Activated CD4-positive, alpha-beta T cell treated with anti-CD3 and anti-CD28 coated beads, Interleukin-2, amount 10 ng/mL, durations not matched to agents 24 days and 14 days (primary cell): ENCODE results near the gene TES. TPM values are rescaled to one million over a fixed set of nuclear protein-coding genes. Genes with fewer than 3 reads are reported as not detected.
A peak's percentile ranks its signal among the peaks of the same experiment; 100 is the strongest.

ENCODE experiments used
- DNase-seq: peaks from one replicate; pipeline ENCODE4 v3.0.0; 2022
- H3K27ac Mint-ChIP-seq: one replicate; pipeline ENCODE4 v1.8.0; 2022; ENCODE audit warnings: mild to moderate bottlenecking, mixed read lengths
- H3K27me3 Mint-ChIP-seq: one replicate; pipeline ENCODE4 v1.8.0; 2022; ENCODE audit warnings: mixed read lengths
- H3K36me3 Mint-ChIP-seq: one replicate; pipeline ENCODE4 v1.8.0; 2022; ENCODE audit warnings: low read depth, mild to moderate bottlenecking, mixed read lengths
- H3K4me1 Mint-ChIP-seq: one replicate; pipeline ENCODE4 v1.8.0; 2021; ENCODE audit warnings: mixed read lengths
- H3K4me3 Mint-ChIP-seq: one replicate; pipeline ENCODE4 v1.8.0; 2022; ENCODE audit warnings: mild to moderate bottlenecking, moderate library complexity, mixed read lengths
- H3K9me3 Mint-ChIP-seq: one replicate; pipeline ENCODE4 v1.8.0; 2021; ENCODE audit warnings: mixed read lengths
- intact Hi-C: fragments of 100-400 bp; cut with micrococcal nuclease; formaldehyde crosslinking; loops from one replicate; pipeline ENCODE4 v1.15.1; 2023
- total RNA-seq: library from RNA; stranded (reverse); gene quantifications from 2 replicates; pipeline ENCODE4 v1.2.3, GENCODE V29; 2022

The TES gene
- total RNA-seq, 1 donor from 2014 or later: 41.2 TPM

DNA sequence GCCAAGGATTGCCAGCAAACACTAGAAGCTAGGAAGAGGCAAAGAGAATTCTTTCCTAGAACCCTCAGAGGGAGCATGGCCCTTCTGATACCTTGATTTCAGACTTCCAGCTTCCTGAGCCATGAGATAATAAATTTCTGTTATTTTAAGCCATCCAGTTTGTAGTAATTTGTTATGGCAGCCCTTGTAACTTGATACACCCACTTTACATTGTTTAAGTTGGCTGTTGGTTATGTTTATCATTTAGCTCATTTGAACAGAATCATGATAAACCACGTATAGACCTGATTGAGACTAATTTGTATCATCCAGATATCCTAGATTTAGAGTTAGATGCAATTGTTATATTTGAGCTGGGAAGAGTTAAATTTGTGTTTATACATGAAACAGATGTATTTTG is 9.4 kb upstream of the TES start:
- H3K9me3 Mint-ChIP-seq: no peaks in the 10 kb centered on the region
- H3K36me3 Mint-ChIP-seq: no peaks in the 10 kb centered on the region
- no peak overlapping the region for H3K4me3 Mint-ChIP-seq
- no peak overlapping the region for H3K27ac Mint-ChIP-seq
- intact Hi-C loops: no loop called here
- H3K27me3 Mint-ChIP-seq: peaks cover 41% of the 10 kb centered on the region
- no peak for DNase-seq
- H3K4me1 Mint-ChIP-seq: no peaks in the 10 kb centered on the region

DNA sequence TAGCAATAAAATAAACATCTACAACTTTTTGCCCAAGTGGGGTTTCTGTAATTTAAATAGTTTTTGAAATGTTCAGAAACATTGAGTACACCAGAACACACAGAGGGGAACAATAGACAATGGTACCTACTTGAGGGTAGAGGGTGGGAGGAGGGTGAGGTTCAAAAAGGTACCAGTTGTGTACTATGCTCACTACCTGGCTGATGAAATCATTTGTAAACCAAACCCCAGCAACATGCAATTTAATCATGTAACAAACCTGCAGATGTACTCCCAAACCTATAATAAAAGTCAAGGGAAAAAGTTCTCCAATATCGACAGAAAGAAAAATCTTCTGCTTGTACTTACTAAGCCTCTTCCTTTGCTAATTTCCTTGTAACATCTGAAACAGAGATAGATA is 4.2 kb upstream of the TES start:
- peaks cover 7% of the 10 kb centered on the region for H3K4me1 Mint-ChIP-seq
- no peaks in the 10 kb centered on the region for H3K9me3 Mint-ChIP-seq
- no peak for DNase-seq
- no peak overlapping the region for H3K4me3 Mint-ChIP-seq
- intact Hi-C loops: no loop called here
- H3K27me3 Mint-ChIP-seq: peaks cover 24% of the 10 kb centered on the region
- no peak overlapping the region for H3K27ac Mint-ChIP-seq
- H3K36me3 Mint-ChIP-seq: no peaks in the 10 kb centered on the region

DNA sequence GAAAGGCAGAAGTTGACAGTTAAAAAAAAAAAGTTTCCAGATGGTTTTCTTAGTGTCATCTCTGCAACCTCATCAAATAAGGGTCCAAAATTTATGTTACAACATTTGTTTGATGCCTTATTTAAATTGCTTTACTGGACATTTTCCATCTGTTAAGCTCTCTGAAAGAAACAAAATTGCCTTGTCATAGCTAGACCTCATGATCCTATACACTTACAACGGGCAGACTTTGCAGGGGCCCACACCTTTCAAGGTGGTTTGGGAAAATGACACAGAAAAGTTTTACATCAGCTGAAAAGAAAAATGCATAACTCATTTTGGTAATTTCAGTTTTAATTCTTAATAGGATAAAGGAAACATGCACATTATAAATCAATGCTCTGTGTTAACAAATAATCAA is 1.4 kb upstream of the TES start:
- no peak overlapping the region for H3K4me3 Mint-ChIP-seq
- H3K27ac Mint-ChIP-seq: no peak overlapping the region
- no peak for DNase-seq
- intact Hi-C loops: no loop called here
- no peaks in the 10 kb centered on the region for H3K9me3 Mint-ChIP-seq
- peaks cover 3% of the 10 kb centered on the region for H3K27me3 Mint-ChIP-seq
- H3K36me3 Mint-ChIP-seq: peaks cover 6% of the 10 kb centered on the region
- peaks cover 24% of the 10 kb centered on the region for H3K4me1 Mint-ChIP-seq

DNA sequence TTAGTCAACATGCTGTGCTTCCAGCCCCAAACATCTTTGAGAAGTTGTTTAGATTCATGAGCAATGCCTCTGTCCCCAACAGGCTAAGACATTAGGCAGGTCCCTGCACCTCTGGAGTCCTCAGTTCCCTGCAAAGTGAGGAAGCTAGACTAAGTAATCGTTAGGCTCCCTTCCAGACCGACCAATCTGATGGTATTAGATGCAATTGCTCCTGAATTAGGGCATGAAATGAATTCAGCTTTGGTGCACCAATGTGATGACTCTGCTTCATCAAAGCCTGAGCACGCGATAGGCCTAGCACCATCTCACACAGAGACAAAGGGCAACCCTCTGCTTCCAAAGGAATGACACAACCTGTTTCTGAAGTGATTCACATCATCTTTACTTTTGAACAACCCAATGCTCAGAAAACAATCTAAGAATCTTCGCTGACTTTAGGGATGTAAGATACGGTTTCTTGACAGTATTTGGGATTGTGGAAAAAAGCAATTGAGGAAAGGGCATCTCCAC is 723 bp upstream of the TES start:
- Mint-ChIP-seq H3K9me3 (no peaks in the 10 kb centered on the region), H3K4me3 (peak overlapping the region; percentile 92), H3K27ac (peak overlapping the region; percentile 34), H3K4me1 (peaks cover 27% of the 10 kb centered on the region), H3K27me3 (peaks cover 1% of the 10 kb centered on the region), H3K36me3 (peaks cover 6% of the 10 kb centered on the region)
- DNase-seq: peak; percentile 59
- intact Hi-C loops: loop anchor here (2.0 to 10.0 kb wide), 7 partner anchors 15 to 1973 kb away; partner anchors contain the start of genes CAPZA2, LSM8 and MDFIC

DNA sequence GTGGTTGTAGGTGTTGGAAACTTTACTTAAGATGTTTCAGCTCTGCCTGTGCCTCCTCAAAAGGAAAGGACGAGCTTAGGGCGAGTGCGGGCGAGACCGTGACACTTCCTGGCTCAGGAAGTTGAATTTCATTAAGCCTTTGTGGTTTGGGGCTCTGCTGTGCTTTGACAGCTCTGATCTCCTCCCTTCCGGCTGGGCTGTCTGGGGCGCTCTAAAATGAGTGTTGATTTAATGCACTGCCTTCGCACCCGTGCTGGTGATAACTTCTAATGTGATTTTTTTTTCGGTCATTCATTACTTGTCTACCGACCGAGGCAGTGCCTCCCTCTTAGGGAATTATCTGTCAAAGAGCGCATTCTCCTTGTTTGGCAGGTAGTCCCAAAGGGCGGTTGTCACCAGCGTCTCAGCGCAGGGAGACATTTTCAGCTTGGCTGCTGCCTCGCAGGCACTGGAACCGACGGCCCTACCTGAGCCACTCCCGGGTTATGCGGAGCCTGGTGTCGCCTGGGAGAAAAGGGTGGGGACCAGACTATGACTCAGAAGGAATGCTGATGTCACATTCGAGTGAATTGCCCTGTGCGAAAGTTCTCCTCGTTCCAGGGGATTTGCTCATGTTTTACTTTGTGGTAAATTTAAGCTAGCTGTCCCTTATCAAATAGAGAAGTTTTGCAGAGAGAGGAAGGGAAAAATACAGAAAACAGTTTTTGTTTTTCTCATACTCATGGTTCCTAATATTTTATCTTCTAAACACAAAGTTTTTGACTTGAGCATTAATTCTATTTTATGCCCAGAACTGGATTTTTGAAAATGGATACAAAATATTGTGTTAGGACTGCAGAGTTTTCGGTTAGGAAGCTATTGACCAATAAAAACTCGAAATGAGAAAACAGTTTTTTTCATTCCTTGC is 920 bp downstream of the TES start:
- peak overlapping the region; percentile 94 for H3K27ac Mint-ChIP-seq
- no peaks in the 10 kb centered on the region for H3K27me3 Mint-ChIP-seq
- peaks cover 3% of the 10 kb centered on the region for H3K9me3 Mint-ChIP-seq
- H3K36me3 Mint-ChIP-seq: peaks cover 15% of the 10 kb centered on the region
- peaks cover 42% of the 10 kb centered on the region for H3K4me1 Mint-ChIP-seq
- peak; percentile 92 for DNase-seq
- peak overlapping the region; percentile 92 for H3K4me3 Mint-ChIP-seq
- intact Hi-C loops: loop anchor here (2.0 to 10.0 kb wide), 7 partner anchors 14 to 1971 kb away; partner anchors contain the start of genes CAPZA2, LSM8 and MDFIC

DNA sequence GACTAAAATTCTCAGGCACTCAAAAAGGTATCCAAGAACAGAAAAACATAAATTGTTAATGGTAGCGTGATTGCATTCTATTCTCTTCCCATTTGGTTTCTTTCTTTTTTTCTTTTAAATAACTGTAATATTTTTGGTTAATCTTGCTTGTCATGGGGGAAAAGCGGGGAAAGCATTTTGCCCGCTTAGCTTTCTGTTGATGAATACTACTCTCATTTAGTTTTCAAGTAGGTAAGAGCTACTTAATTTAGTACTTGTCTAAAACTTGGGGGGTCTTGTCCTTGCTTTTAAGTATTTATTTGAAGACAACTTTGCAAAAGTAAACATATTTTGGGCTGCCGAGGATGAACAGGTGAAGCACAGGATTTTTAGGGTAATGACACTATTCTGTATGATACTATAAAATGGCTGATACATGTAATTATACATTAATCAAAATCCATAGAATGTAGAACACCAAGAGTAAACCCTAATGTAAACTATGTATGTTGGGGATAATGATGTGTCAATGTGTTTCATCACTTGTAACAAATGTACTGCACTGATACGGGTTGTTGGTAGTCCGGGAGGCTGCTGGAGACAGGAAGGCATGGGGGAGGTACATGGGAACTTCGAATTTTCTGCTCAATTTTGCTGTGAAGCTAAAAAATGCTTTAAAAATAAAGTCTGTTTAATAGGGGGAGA is 1.7 kb downstream of the TES start:
- Mint-ChIP-seq H3K4me3 (peak overlapping the region; percentile 92), H3K4me1 (peaks cover 45% of the 10 kb centered on the region), H3K27ac (peak overlapping the region; percentile 94), H3K27me3 (no peaks in the 10 kb centered on the region), H3K36me3 (peaks cover 15% of the 10 kb centered on the region), H3K9me3 (peaks cover 3% of the 10 kb centered on the region)
- no peak for DNase-seq
- intact Hi-C loops: loop anchor here (2.0 to 10.0 kb wide), 7 partner anchors 13 to 1970 kb away; partner anchors contain the start of genes CAPZA2, LSM8 and MDFIC

DNA sequence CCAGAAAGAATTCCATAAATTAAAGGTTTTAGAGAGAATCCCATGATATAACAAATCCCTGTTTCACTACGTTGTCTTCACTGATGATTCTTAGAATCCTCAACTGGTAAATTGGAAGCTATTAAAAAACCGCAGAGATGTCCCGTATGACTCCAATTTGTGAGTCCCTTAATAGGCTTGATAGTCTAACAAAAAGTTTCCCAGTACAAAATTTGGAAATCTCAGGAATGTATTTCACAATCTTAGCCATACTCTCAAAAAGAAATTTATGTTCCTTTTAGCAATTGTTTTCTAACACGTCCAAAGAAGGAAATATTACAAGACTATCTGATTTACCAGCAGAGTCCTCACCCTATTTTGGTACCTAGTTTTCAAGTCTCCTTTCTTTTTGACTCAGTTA is 2.5 kb downstream of the TES start:
- H3K9me3 Mint-ChIP-seq: peaks cover 3% of the 10 kb centered on the region
- H3K27ac Mint-ChIP-seq: peak overlapping the region; percentile 66
- H3K4me1 Mint-ChIP-seq: peaks cover 49% of the 10 kb centered on the region
- H3K27me3 Mint-ChIP-seq: no peaks in the 10 kb centered on the region
- intact Hi-C loops: loop anchor here (1.0 to 10.0 kb wide), 5 partner anchors 16 to 1969 kb away; partner anchors contain the start of genes CAPZA2, LSM8 and MDFIC
- peaks cover 15% of the 10 kb centered on the region for H3K36me3 Mint-ChIP-seq
- no peak for DNase-seq
- H3K4me3 Mint-ChIP-seq: peak overlapping the region; percentile 92

DNA sequence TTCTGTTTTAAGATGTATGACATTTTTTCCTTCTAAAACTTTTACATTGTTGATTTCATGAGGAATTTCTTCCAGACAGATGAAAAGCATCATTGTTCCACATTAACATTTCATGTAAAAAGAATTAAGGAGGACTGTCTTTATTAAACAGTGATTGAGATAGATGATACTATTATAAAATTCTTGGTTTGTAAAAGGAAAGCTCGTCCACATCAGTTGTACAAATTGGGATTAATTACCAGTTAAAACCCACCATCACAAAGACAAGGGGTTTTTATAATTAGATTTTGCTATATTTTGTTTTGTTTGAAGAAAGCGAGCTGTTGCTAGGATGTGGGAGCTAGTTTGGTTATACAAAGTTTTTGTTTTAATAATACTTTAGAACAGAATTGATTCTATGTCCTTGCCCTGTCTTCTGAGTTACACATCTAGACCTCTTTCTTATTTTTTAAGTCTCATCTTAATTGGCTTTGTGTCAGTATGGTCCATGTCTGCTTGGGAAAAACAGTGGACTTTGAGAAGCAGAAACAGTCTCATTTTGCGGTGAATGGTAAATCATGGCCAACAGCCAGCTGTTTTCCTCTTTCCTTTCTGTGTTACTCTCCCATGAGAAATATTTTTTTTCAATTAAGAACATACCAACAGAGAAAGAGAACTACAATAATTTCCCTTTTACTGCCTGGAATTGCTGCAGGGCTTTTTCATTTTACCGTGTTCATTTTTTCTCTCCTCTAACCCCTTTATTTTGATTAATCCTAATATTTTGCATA is 3.2 kb downstream of the TES start:
- H3K9me3 Mint-ChIP-seq: peaks cover 3% of the 10 kb centered on the region
- H3K4me1 Mint-ChIP-seq: peaks cover 56% of the 10 kb centered on the region
- intact Hi-C loops: loop anchor here (1.0 to 10.0 kb wide), 5 partner anchors 16 to 1969 kb away; partner anchors contain the start of genes CAPZA2, LSM8 and MDFIC
- DNase-seq: no peak
- peaks cover 15% of the 10 kb centered on the region for H3K36me3 Mint-ChIP-seq
- H3K4me3 Mint-ChIP-seq: peak overlapping the region; percentile 92
- no peaks in the 10 kb centered on the region for H3K27me3 Mint-ChIP-seq
- H3K27ac Mint-ChIP-seq: peak overlapping the region; percentile 66

DNA sequence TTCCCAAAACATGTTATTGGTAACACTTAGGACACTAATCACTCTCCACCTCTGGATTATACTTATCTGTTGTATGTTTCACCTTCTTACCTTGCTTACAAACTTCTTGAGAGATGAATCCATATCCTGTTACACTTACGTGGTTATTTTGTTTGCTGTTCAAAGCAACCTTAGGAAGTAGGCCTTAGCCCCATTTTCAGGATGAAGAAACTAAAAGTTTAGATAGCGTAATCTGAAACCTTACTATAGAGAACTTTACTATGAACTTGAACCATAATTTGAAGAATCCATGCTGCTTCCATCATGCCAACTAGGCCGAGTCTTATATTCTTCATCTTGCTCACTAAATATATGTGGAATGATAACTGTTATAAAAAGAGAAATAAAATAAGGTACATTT is 4.6 kb downstream of the TES start:
- peak overlapping the region; percentile 55 for H3K4me3 Mint-ChIP-seq
- intact Hi-C loops: loop anchor here (5.0 to 10.0 kb wide), 4 partner anchors 647 to 1967 kb away; partner anchors contain the start of genes CAPZA2, LSM8 and MDFIC

DNA sequence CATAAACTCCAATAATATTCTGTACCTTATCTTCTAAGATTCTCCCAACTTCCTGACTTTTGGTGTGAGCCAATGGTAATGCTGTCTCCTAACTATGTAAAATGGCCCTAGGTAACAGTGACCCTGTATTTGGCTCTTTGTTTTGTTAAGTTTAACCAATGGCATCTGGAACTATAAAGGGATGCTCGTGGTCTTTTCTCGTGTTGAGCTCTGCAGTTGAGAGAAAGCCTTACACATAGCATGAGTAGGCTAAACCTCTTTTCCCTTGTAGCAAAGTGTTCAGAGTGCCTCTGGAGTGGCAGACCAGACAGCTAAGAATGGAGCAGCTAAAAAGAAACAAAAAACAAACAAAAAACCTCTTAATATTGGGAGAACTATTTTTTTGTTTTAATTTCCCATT is 5.2 kb downstream of the TES start:
- no peaks in the 10 kb centered on the region for H3K27me3 Mint-ChIP-seq
- peak overlapping the region; percentile 56 for H3K27ac Mint-ChIP-seq
- peak overlapping the region; percentile 69 for H3K4me3 Mint-ChIP-seq
- no peak for DNase-seq
- peaks cover 63% of the 10 kb centered on the region for H3K4me1 Mint-ChIP-seq
- peaks cover 19% of the 10 kb centered on the region for H3K36me3 Mint-ChIP-seq
- intact Hi-C loops: loop anchor here (10.0 kb wide), 2 partner anchors 799 to 1291 kb away; partner anchors contain the start of gene MDFIC
- peaks cover 3% of the 10 kb centered on the region for H3K9me3 Mint-ChIP-seq

More for the DNA sequence above, 4.6 kb downstream of the TES start:
- peaks cover 17% of the 10 kb centered on the region for H3K36me3 Mint-ChIP-seq
- DNase-seq: no peak
- peaks cover 62% of the 10 kb centered on the region for H3K4me1 Mint-ChIP-seq
- peaks cover 3% of the 10 kb centered on the region for H3K9me3 Mint-ChIP-seq
- no peaks in the 10 kb centered on the region for H3K27me3 Mint-ChIP-seq
- H3K27ac Mint-ChIP-seq: peak overlapping the region; percentile 56

DNA sequence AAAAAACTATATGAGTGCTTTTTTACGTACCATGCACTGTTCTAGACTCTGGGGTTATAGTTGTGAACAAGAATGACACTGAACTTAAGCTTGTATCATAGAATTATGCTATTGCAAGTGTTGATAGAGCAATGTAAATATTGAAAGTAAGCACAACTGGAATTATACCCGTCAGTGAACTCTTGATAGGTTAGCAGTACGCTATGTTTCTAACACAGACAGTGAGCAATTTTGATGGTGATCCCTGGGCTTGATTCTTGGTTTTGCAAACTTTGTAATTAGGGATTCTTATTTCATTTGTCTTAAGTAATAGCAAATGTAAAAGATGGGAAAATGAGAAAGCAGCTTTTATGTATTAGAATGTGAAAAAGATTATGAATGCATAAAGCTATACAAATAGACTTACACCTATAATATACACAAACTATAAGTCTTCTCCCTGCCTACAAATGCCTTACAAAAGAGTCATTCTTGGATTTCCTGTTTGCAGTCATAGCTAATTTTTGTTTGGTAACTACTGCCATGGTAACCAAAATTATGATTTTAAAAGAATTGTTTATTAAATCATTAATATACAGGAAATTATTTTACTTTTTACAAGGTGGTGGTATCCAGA is 6.7 kb downstream of the TES start:
- DNase-seq: no peak
- Mint-ChIP-seq H3K4me3 (no peak overlapping the region), H3K27me3 (no peaks in the 10 kb centered on the region), H3K27ac (peak overlapping the region; percentile 29), H3K4me1 (peaks cover 65% of the 10 kb centered on the region), H3K36me3 (peaks cover 19% of the 10 kb centered on the region), H3K9me3 (peaks cover 3% of the 10 kb centered on the region)
- intact Hi-C loops: loop anchor here (10.0 kb wide), 2 partner anchors 798 to 1292 kb away; partner anchors contain the start of gene MDFIC

DNA sequence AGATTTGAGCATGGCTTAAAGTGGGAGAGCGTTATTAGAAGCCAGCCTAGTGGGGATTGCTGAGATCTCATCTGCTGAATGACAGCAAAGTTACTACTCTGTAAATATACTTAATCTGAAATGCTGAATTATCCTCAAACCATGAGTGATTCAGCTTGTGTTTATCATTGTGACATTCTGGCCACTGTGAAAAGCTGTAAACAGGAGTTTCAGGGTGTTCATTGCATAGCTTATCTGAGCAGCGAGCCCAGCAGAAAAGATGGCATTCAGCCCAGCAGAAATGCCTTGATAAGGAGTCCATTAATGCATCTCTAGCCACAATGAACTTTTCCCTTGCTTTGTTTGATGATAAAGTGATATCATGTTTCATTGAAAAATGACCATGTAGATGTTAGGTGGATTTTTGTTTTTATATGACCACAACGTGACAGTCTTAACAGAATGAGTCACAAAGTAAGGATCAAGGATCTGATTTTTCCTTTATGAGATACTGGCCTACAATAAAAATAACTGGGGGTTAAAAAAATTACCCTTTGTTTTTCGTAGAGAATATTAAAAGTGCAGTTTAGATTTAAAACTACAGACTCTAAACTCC is 7.8 kb downstream of the TES start:
- intact Hi-C loops: loop anchor here (10.0 kb wide), 2 partner anchors 797 to 1293 kb away; partner anchors contain the start of gene MDFIC
- no peak overlapping the region for H3K27ac Mint-ChIP-seq

More for the DNA sequence above, 7.8 kb downstream of the TES start:
- Mint-ChIP-seq H3K27me3 (no peaks in the 10 kb centered on the region), H3K4me3 (no peak overlapping the region), H3K36me3 (peaks cover 15% of the 10 kb centered on the region), H3K9me3 (peaks cover 3% of the 10 kb centered on the region), H3K4me1 (peaks cover 57% of the 10 kb centered on the region)
- no peak for DNase-seq
